Measurements from ENCODE around the gene PGA4. TPM values are rescaled to one million over a fixed set of nuclear protein-coding genes. Genes with fewer than 3 reads are reported as not detected.
A peak's percentile ranks its signal among the peaks of the same experiment; 100 is the strongest.
"Not testable (repeated sequence)": the region's sequence is repeated elsewhere in the genome, so short reads cannot be mapped to it uniquely, and the experiment has no call there.

PGA4 gene
- total RNA-seq, 1 donor: not detected

DNA sequence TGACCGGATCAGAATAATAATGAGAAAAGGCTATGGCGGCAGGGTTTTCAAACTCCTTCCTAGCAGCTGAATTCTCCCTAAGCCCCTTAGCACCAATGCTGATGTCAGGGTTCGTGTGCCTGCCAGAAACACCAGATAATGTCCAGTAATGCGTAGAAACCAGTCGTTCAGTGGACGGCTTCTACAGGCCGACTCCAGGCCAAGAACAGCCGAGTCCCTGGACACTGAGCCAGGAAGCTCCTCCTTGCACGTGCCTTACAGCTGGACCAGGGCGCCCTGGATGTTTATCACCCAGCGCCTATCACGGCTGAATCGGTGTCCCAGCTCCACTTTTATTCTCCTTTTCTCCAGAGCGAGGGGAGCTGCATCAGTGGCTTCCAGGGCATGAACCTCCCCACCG, 9.9 kb upstream of the PGA4 start:
- H3K4me3 ChIP-seq (ENCODE audit: low read depth, low read length); DNase-seq (ENCODE audit: low read depth): not testable (repeated sequence)

DNA sequence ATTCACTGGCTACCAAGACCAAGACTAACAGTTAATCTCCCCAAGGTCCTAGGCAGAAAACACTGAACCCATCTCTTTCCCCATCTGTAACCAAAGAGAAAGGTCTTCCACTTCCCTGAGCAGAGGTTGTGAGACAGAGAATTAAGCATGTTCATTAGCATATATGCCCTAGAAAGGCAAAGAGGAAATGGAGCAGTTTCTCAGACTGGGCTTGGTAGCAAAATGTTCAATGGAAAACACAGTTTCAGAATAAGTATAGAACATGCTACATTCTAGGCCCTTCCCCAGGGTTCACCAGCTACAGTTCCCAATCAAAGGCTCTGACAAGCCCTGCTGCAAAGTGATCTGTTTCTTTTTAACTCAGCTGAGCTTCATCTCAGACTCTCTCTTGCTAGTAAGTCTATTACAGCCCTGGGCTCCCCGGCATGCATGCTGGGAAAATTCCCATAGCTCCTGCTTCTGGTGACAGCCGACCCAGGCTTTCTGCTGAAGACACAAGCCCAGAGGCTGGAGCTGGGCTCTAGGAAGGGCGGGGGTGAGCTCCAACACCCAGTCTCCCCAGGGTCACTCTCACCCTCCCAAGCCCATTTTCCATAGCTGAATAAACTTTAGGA, 8.3 kb upstream of the PGA4 start:
- not testable (repeated sequence) for DNase-seq (ENCODE audit: low read depth); H3K4me3 ChIP-seq (ENCODE audit: low read depth, low read length)

DNA sequence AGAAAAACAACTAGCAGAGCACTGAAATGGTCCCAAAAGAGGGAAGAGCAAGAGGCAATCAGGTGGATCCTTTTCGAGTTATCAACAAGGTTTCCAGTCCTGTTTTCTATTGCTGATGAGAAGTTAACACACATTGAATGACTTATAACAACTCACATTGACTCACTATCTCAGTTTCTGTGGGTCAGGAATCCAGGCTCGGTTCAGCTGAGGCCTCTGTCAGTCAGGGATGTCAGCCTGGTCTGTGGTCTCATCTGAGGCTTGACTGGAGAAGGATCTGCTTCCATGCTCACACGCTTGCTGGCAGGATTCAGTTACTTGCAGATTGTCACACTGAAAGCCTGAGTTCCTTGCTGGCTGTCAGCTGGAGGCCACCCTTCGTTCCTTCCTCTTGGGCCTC, 3.8 kb upstream of the PGA4 start:
- DNase-seq (ENCODE audit: low read depth); H3K4me3 ChIP-seq (ENCODE audit: low read depth, low read length): not testable (repeated sequence)

DNA sequence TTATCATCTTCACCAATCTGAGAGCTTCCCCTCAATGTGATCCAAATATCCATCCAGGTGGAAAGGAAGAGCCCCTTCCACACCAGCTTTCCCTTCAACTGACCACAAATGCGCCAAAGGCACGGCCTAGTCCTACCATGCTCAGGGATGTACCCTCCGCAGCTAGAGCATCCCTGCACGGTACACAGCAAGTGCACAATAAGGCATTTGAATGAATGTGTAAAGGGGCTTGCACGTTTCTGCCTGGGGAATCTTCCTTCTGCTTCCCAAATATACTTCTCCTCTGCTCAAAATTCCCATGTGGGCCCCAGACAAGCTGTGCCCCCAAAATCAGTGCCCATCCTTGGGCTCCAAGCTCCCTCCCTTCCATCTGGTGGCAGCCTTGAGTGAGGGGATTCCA, 3.1 kb upstream of the PGA4 start:
- DNase-seq (ENCODE audit: low read depth); H3K4me3 ChIP-seq (ENCODE audit: low read depth, low read length): not testable (repeated sequence)

DNA sequence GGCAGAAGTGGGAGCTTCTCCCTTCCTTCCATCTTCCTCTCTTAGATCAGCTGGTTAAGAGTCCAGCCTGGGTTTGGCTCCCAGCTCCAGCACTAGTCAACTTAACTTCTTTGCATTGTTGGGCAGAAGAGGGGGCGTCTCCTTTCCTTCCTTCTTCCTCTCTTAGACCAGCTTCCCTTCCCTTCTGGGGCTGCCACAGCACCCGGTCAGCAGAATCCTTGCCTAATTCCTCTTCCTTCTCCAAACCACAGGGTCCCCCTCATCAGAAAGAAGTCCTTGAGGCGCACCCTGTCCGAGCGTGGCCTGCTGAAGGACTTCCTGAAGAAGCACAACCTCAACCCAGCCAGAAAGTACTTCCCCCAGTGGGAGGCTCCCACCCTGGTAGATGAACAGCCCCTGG, 545 bp downstream of the PGA4 start:
- H3K4me3 ChIP-seq (ENCODE audit: low read depth, low read length); DNase-seq (ENCODE audit: low read depth): not testable (repeated sequence)

DNA sequence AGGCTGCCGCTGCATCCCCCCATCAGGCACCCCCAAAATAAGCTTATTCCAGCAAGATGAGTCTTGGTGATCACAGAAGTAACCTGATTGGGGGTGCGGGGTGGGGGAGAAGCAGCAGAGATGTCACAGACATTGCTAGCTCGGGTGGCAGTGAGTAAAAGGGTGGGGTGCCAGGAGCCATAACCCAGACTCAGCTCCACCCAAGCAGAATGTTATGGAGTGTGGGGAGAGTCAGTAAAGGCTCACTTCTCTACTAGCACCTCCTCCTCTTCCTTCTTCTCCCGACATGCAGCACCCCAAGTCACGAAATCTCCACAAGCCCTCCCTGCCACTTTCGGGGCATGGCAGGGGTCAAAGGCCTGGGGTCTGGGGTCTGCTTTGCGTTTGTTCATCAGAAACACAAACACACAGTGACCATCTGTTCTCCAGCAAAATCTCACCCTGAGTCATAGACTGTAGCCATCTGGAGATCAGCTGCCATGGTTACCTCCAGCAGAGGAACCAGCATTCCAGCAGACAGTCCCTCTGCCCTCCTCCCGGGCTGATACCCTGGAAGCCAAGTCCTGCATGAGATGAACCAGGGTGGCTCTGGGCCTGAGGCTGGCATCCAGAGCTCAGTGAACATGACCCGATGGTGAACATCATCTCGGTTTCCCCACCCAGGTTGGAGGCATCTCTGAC, 4.5 kb downstream of the PGA4 start:
- not testable (repeated sequence) for H3K4me3 ChIP-seq (ENCODE audit: low read depth, low read length); DNase-seq (ENCODE audit: low read depth)

DNA sequence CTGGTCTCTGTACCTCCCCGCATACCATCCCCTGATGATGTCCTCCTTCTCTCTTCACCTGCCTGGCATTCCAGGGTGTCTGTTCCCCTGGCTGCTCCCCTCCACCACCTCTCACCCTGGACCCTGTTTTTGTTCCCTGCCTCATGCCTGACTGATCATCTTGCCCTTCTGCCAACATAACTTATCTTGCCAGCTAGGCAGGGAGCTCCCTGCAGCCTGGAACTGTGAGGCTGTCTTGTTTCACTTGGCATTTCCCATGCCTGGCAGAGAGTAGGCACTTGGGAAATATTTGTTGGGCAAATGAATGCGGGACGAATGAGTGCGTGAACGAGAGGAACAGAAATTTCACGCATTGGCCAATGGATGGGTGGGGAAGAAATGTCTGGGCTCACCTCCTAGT, 7.3 kb downstream of the PGA4 start:
- not testable (repeated sequence) for H3K4me3 ChIP-seq (ENCODE audit: low read depth, low read length); DNase-seq (ENCODE audit: low read depth)

DNA sequence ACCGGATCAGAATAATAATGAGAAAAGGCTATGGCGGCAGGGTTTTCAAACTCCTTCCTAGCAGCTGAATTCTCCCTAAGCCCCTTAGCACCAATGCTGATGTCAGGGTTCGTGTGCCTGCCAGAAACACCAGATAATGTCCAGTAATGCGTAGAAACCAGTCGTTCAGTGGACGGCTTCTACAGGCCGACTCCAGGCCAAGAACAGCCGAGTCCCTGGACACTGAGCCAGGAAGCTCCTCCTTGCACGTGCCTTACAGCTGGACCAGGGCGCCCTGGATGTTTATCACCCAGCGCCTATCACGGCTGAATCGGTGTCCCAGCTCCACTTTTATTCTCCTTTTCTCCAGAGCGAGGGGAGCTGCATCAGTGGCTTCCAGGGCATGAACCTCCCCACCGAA, 8.9 kb downstream of the PGA4 start:
- H3K4me3 ChIP-seq (ENCODE audit: low read depth, low read length); DNase-seq (ENCODE audit: low read depth): not testable (repeated sequence)

DNA sequence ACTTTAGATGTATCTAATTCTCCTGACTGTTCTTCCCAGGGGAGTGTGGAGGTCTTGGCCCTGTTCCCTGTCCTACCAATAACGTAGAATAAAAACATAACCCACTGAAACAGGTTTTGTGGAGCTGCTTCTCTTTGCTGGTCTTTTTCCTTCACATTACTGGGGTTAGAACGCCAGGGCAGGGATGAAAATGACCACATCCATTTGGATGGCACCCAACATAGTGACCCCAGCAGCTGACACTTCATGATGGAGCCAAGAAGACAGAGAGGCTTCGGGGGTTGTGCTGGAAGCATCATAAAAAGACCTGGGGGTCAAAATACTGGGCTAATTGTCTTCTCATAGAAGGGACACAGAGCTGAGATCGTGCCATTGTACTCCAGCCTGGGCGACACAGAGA, 9.4 kb downstream of the PGA4 start:
- DNase-seq (ENCODE audit: low read depth); H3K4me3 ChIP-seq (ENCODE audit: low read depth, low read length): not testable (repeated sequence)

DNA sequence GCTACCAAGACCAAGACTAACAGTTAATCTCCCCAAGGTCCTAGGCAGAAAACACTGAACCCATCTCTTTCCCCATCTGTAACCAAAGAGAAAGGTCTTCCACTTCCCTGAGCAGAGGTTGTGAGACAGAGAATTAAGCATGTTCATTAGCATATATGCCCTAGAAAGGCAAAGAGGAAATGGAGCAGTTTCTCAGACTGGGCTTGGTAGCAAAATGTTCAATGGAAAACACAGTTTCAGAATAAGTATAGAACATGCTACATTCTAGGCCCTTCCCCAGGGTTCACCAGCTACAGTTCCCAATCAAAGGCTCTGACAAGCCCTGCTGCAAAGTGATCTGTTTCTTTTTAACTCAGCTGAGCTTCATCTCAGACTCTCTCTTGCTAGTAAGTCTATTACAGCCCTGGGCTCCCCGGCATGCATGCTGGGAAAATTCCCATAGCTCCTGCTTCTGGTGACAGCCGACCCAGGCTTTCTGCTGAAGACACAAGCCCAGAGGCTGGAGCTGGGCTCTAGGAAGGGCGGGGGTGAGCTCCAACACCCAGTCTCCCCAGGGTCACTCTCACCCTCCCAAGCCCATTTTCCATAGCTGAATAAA, 10.5 kb downstream of the PGA4 start:
- not testable (repeated sequence) for H3K4me3 ChIP-seq (ENCODE audit: low read depth, low read length)

DNA sequence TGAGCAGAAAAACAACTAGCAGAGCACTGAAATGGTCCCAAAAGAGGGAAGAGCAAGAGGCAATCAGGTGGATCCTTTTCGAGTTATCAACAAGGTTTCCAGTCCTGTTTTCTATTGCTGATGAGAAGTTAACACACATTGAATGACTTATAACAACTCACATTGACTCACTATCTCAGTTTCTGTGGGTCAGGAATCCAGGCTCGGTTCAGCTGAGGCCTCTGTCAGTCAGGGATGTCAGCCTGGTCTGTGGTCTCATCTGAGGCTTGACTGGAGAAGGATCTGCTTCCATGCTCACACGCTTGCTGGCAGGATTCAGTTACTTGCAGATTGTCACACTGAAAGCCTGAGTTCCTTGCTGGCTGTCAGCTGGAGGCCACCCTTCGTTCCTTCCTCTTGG, 15.0 kb downstream of the PGA4 start:
- H3K4me3 ChIP-seq (ENCODE audit: low read depth, low read length); DNase-seq (ENCODE audit: low read depth): not testable (repeated sequence)

More for the DNA sequence above, 10.5 kb downstream of the PGA4 start:
- DNase-seq (ENCODE audit: low read depth): not testable (repeated sequence)

DNA sequence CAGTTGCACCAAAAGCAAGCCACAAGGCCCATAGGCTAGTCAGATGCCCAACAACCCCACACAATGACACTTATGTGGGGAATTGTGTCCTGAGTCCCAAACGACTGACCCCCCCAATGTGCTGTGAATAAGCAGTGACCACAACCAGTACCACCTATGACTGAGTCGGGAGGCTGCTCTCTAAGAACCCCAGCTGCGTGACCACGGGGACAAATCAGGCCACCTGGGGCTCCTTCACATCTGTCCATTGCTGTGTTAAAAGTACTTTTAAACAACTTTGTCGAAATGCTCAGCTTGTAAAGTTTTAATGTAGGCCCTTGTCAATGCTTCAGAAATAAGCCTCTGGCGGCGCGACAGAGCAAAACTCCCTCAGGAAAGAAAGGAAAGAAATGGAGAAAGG, 18.1 kb downstream of the PGA4 start:
- H3K4me3 ChIP-seq (ENCODE audit: low read depth, low read length); DNase-seq (ENCODE audit: low read depth): not testable (repeated sequence)

DNA sequence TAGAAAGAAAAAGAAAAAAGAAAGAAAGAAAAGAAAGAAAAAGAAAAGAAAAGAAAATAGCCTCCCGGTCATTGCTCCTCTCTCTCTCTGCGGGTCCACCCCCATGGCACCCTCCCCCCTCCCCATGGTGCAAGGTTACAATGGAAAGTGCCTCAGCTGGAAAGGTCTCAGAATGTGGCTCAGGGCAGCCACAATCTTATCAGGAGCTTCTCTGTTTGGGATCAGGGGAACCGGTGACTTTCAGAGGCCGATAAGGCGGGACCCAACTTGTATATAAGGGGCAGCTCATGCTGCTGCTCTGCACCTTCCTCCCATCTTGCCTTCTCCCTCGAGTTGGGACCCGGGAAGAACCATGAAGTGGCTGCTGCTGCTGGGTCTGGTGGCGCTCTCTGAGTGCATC, 18.7 kb downstream of the PGA4 start, which contains the start of gene PGA5:
PGA5 (plus strand) TSS at position 301 of the 400 bp plus-strand sequence; CDS start at position 353, 52 bp downstream.
- not testable (repeated sequence) for DNase-seq (ENCODE audit: low read depth); H3K4me3 ChIP-seq (ENCODE audit: low read depth, low read length)

DNA sequence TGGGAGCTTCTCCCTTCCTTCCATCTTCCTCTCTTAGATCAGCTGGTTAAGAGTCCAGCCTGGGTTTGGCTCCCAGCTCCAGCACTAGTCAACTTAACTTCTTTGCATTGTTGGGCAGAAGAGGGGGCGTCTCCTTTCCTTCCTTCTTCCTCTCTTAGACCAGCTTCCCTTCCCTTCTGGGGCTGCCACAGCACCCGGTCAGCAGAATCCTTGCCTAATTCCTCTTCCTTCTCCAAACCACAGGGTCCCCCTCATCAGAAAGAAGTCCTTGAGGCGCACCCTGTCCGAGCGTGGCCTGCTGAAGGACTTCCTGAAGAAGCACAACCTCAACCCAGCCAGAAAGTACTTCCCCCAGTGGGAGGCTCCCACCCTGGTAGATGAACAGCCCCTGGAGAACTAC, 19.4 kb downstream of the PGA4 start:
- not testable (repeated sequence) for H3K4me3 ChIP-seq (ENCODE audit: low read depth, low read length); DNase-seq (ENCODE audit: low read depth)

DNA sequence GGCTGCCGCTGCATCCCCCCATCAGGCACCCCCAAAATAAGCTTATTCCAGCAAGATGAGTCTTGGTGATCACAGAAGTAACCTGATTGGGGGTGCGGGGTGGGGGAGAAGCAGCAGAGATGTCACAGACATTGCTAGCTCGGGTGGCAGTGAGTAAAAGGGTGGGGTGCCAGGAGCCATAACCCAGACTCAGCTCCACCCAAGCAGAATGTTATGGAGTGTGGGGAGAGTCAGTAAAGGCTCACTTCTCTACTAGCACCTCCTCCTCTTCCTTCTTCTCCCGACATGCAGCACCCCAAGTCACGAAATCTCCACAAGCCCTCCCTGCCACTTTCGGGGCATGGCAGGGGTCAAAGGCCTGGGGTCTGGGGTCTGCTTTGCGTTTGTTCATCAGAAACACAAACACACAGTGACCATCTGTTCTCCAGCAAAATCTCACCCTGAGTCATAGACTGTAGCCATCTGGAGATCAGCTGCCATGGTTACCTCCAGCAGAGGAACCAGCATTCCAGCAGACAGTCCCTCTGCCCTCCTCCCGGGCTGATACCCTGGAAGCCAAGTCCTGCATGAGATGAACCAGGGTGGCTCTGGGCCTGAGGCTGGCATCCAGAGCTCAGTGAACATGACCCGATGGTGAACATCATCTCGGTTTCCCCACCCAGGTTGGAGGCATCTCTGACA, 23.3 kb downstream of the PGA4 start:
- H3K4me3 ChIP-seq (ENCODE audit: low read depth, low read length); DNase-seq (ENCODE audit: low read depth): not testable (repeated sequence)

DNA sequence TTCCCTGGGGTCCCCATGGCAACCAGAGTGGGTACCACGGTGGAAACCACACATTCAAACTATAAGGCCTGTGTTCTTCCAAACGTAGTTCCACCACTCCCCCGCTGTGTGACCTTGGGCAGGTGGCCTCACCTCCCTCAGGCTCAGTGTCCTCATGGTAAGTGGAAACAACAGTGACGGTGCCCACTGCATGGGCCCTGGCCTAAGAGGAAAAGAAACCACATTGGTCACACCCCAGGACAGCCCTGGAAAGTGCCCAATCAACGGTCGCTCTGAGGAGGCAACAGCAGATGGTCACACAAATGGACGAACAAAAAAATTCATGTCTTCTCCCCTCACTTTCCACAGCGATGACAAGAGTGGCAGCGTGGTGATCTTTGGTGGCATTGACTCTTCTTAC, 25.9 kb downstream of the PGA4 start:
- not testable (repeated sequence) for H3K4me3 ChIP-seq (ENCODE audit: low read depth, low read length)

DNA sequence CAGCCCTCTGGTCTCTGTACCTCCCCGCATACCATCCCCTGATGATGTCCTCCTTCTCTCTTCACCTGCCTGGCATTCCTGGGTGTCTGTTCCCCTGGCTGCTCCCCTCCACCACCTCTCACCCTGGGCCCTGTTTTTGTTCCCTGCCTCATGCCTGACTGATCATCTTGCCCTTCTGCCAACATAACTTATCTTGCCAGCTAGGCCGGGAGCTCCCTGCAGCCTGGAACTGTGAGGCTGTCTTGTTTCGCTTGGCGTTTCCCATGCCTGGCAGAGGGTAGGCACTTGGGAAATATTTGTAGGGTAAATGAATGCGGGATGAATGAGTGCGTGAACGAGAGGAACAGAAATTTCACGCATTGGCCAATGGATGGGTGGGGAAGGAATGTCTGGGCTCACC, 27.1 kb downstream of the PGA4 start:
- not testable (repeated sequence) for DNase-seq (ENCODE audit: low read depth)

More for the DNA sequence above, 25.9 kb downstream of the PGA4 start:
- DNase-seq (ENCODE audit: low read depth): not testable (repeated sequence)

DNA sequence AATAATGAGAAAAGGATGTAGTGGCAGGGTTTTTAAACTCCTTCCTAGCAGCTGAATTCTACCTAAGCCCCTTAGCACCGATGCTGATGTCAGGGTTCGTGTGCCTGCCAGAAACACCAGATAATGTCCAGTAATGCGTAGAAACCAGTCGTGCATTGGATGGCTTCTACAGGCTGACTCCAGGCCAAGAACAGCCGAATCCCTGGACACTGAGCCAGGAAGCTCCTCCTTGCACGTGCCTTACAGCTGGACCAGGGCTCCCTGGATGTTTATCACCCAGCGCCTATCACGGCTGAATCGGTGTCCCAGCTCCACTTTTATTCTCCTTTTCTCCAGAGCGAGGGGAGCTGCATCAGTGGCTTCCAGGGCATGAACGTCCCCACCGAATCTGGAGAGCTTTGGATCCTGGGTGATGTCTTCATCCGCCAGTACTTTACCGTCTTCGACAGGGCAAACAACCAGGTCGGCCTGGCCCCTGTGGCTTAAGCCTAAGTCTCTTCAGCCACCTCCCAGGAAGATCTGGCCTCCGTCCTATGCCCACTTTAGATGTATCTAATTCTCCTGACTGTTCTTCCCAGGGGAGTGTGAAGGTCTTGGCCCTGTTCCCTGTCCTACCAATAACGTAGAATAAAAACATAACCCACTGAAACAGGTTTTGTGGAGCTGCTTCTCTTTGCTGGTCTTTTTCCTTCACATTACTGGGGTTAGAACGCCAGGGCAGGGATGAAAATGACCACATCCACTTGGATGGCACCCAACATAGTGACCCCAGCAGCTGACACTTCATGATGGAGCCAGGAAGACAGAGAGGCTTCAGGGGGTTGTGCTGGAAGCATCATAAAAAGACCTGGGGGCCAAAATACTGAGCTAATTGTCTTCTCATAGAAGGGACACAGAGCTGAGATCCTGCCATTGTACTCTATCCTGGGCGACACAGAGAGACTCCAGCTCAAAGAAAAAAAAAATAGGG, 28.9 kb downstream of the PGA4 start:
- DNase-seq (ENCODE audit: low read depth): peak; percentile 26
- not testable (repeated sequence) for H3K4me3 ChIP-seq (ENCODE audit: low read depth, low read length)

More for the DNA sequence above, 27.1 kb downstream of the PGA4 start:
- H3K4me3 ChIP-seq (ENCODE audit: low read depth, low read length): not testable (repeated sequence)
